SKM-1 (cell line): ENCODE measurements around the gene PTPN1.
"Not testable (repeated sequence)": the region's sequence is repeated elsewhere in the genome, so short reads cannot be mapped to it uniquely, and the experiment has no call there.

Source experiments
- DNase-seq: peaks from one replicate; lab custom pipeline; 2025; ENCODE audit not compliant: unreplicated experiment; lab: John Stamatoyannopoulos, UW

The PTPN1 gene

GRCh38 chr20:50527068-50527605, 17.0 kb downstream of the PTPN1 start:
- no peak for DNase-seq

DNA sequence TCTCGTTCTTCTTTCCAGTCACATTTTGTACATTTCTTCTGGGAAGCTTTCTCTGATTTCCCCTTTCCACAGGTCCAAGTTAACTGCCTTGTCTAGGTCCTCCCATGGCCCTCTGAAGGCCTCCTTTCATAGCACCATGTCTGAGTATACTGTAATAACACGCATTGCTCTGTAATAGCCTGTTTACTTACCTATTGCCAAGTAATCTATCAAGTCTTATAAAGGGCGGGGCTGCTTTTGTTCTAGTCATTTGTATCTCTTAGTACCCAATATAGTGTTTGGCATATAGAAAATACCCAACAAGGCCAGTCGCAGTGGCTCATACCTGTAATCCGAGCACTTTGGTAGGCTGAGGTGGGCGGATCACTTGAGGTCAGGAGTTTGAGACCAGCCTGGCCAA, 17.9 kb downstream of the PTPN1 start:
- DNase-seq, result no peak

DNA sequence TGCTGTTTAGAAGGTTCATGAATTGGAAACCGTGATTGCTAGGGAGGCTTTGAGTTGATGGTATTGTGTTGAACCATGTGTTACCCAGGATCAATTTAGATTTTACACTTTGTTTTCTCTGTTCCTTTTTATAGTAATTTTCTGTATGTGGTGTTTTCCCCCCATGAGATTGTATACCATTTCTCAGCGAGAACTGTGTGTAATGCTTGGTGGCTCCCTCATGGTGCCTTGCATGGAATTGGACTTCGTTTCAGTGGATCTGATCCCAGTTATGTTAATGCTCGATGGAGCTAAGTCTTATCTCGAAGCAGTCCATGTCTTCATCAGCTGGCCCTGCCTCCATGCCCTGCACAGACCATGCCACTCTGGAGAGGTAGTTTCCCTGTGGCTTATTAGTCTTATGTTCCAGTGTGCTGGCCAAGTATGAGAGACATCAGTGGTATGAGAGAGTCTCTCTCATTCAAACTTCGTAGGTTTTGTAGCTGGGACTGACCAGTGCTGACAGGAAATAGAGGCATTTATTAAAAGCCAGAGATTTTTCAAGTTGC, 18.7 kb downstream of the PTPN1 start:
- no peak for DNase-seq

DNA sequence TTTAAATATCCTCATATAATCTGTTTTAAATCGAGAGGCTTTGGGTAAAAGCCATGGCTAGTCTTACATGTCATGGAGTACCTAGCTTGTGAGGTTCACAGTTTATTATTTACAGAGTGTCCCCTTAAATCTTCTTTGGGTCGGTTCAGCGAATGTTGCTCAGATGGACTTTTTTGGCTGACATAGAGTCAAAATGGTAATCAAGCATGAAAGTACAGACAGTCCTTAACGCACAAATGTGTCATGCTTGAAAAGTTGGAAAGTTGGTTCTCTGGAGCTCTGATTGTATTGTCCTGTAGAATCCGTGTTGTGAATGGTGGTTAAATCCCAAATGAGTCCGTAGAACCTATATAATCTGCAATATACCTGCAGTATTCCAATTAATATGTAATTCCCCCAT, 22.0 kb downstream of the PTPN1 start:
- DNase-seq, result no peak

DNA sequence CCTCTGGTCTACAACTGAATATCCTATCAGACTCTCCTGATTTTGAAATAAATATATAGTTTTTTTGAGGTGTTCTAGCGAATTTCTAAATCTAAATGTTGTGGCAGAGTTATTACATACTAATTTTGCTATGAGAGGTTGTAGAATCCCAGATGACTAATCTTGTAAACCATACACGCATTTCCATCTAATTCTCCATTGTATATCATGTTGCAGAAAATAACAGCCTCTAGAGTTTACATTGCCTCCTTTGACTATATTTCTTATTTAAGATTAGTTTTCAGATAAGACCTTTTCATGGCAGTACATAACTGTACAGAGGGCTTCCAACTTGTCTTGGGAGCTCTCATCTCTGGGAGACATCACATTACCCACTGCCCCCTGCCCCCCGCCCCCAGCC, 22.9 kb downstream of the PTPN1 start:
- DNase-seq, result no peak

DNA sequence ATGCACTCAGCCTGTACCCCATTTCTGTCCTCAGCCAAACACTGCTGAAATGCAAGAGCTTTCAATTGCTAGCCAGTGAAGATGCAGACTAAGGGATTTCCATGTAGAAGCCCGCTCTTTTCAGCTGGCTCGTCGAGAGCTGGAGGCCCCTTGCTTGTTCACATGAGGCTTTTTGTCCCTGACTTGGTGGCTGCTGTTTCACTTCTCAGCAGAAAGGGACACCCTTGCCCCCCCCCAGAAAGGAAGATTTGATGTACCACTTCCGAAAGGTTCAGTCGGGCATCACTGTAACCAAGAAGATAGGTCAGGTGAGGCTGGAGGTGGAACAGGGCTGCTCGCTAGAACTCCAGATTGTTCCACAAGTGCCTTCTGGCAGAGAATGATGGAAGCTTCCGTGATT, 23.3 kb downstream of the PTPN1 start:
- DNase-seq, result no peak

DNA sequence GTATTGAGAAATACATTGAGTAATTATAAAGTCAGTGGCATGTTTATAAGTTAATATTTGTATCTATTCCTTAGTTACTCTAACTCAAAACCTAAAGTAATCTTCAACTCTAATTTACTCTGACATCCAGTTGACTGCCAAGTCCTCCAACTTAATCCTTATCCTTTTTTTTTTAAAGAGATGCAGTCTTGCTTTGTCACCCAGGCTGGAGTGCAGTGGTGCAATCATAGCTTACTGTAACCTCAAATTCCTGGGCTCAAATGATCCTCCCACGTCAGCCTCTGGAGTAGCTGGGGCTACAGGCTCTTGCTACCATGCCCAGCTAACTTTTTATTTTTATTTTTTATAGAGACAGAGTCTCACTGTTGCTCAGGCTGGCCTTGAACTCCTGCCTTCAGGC, 24.4 kb downstream of the PTPN1 start:
- no peak for DNase-seq

DNA sequence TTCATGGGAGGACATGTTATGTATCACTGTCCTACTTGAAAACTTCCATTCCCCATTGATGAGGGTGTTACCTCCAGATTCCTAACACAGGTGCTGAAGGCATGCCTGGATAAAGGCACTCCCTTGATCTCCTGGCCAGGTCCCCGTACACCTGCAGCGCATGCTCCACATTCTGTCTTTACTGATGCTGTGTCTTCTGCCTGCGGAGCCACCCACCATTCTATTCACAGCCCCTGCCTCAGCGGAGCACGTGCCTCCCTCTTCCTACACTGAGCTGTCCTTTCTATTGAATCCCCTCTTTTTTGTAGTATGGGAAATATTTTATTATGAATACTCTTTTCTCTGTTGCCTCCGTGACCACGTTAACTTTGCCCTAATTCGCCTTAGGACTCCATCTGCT, 25.0 kb downstream of the PTPN1 start:
- DNase-seq, result no peak

GRCh38 chr20:50536333-50536732, 26.1 kb downstream of the PTPN1 start:
- DNase-seq, result no peak

GRCh38 chr20:50537546-50538201, 27.5 kb downstream of the PTPN1 start:
- no peak for DNase-seq

DNA sequence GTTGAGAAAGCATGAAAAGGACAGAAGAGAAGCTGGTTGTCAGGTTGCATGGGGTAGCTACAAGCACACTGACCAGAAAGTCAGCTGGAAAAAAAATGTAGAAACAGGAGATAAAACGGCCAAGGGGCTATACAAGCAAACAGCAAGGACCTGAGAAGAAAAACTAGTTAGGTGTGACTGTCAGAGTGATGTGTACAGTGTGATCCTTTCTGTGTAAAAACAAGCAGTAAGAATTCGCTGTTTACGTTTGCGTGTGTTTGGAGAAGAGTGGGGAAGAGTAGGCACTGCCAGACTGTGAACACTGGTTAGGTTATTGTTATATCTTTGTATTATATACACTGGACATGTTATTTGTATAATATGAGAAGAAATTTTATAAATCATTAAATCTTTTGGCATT, 28.1 kb downstream of the PTPN1 start:
- DNase-seq, result no peak

DNA sequence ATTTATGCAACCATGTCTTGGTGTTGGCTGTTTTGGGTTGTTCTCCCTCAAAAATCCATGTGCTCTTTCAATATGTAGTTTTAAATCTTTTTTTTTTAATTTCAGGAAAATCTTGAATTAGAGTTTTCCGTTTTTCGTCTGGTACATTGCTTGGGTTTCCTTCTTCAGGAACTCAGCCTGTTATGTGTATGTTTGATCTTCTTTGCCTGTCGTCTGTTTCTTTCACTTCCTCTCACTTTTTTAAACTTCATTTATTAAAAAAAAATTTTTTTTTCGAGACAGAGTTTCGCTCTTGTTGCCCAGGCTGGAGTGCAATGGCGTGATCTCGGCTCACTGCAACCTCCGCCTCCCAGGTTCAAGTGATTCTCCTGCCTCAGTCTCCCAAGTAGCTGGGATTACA, 29.6 kb downstream of the PTPN1 start:
- not testable (repeated sequence) for DNase-seq

DNA sequence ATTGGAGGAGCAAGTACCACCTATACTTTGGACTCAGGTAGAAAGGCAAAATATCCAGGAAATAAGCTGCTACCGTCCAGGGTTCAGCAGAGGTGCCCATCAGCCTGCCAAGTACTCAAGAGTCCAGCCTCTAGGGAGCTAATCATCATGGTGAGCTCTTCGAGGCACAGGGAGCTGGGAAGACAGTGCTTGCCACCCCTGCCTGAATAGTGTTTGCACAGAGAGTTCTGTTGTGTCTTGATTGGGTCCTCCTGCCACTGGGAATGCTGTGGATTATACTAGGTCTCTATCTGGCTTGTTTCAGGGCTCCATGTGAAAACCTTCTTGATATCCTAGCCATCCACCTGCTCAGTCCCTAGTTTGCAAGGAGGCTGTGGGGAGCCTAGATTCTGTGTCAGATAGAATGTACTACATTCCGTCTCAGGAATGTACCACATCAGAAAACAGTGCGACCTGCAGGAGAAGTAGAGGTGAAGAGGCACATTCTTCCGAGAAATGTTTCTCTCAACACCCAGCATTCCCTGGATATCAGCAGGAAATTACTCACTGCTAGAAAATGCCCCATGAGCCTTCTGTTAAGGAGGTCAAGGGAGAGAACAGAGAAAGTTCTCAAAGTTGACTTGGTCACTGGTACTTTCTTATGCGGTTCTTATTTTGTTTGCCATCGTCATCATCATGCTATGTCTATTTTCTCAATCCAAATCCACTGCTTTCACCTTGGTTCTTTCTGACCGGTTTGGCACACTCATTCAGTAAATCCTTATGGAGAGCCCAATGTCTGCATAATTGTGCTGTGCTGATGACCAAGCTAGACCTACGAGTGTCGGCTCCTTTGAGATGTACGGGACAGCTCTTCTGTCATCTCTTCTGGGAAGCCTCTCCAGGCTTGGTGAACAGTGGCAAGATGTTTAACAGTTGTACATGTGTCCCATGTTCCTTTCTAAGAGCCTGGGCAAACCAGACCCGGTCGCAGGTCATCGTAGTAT, 30.7 kb downstream of the PTPN1 start:
- DNase-seq, result no peak

GRCh38 chr20:50541606-50542041, 31.4 kb downstream of the PTPN1 start:
- peak; percentile 96 for DNase-seq

- no peak for DNase-seq
Measured at GRCh38 chr20:50543326-50543725, 33.1 kb downstream of the PTPN1 start.

GRCh38 chr20:50545126-50545525, 34.9 kb downstream of the PTPN1 start:
- DNase-seq, result no peak

DNA sequence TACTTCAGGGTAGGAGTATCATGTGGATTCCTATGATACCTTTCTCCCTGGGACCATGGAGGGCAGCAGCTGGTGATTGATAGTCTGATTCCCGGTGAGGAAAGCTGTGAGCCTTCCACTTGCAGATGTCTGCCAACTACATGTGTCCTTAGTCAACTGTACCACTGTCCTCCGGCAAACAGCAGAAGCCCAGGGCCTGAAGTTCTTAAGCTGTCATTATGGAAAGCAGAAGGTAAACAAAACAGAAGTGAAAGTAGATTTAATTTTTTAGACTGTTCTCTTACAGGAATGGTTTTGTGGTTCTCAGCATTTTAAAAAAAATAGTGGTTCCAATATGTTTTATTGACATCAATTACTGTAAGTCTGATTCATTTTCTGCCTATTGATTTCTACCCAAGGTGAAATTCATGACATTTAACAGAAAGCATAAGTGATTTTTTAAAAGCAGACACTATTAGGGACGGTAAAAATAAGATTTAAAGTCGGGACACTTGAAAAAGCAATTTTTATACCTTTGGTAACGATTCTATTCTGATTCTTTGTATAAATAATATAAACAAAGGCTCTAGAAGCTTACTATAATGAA, 36.6 kb downstream of the PTPN1 start:
- no peak for DNase-seq

- no peak for DNase-seq
Measured at GRCh38 chr20:50547964-50548363, 37.8 kb downstream of the PTPN1 start.

DNA sequence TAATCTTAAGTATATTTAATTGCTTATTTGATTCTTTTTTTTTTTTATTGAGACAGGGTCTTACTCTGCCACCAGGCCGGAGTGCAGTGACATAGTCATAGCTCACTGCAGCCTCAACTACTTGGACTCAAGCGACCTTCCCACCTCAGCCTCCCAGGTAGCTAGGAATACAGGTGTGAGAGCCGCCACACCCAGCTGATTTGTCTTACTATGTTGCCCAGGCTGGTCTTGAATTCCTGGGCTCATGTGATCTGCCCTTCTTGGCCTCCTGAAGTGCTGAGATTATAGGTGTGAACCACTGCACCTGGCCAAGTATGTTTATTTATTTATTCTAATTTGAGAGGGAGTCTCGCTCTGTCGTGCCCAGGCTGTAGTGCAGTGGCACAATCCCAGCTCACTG, 38.2 kb downstream of the PTPN1 start:
- DNase-seq, result no peak

GRCh38 chr20:50550531-50550930, 40.3 kb downstream of the PTPN1 start:
- no peak for DNase-seq

DNA sequence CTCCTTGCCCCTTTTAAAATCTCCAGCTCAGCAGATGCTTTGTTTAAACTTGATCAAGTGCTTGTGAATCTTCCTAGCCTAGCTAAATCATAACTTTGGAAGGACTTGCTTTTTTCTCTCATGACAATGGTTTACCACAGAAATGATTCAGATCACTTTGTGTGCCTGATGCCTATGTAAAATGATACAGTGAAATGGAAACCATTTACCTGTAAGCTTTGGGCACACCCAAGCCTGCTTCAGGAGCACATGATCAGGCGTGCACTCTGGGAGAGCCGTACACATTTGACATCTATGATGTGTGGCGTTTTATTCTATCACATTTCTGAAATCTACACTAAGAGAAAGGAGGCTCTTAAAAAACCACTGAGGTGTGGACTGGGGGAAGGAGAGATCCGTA, 41.1 kb downstream of the PTPN1 start:
- no peak for DNase-seq
